ENCODE measurements around the gene RAPGEF3. TPM values are rescaled to one million over a fixed set of nuclear protein-coding genes. Genes with fewer than 3 reads are reported as not detected.

Gene RAPGEF3
- total RNA-seq, 2 donors from 2014 or later, result 11.4 to 19.6 TPM

- H3K4me3 Mint-ChIP-seq, result no peak overlapping the region
These were observed 17.9 kb upstream of the RAPGEF3 start for GRCh38 chr12:47776471-47777143.

GRCh38 chr12:47775100-47775911, 16.6 kb upstream of the RAPGEF3 start:
- no peaks in the 10 kb centered on the region for H3K4me1 ChIP-seq (ENCODE audit: control insufficient read depth, insufficient read depth, low read length)
- no peak overlapping the region for H3K9ac ChIP-seq (ENCODE audit: extremely low read depth, low read length, poor library complexity, severe bottlenecking)
- no peaks in the 10 kb centered on the region for H3K9me3 ChIP-seq (ENCODE audit: control insufficient read depth, low read length)
- H3K27me3 ChIP-seq (ENCODE audit: control insufficient read depth, insufficient read depth, low read length, poor library complexity, severe bottlenecking), result peaks cover 7% of the 10 kb centered on the region
- Mint-ChIP-seq H3K27ac (peak overlapping the region; percentile 26), H3K4me1 (peaks cover 18% of the 10 kb centered on the region), H3K9me3 (no peaks in the 10 kb centered on the region), H3K4me3 (no peak overlapping the region), H3K36me3 (ENCODE audit: low read depth) (no peaks in the 10 kb centered on the region), H3K27me3 (ENCODE audit: insufficient read depth) (peaks cover 15% of the 10 kb centered on the region)
- H3K36me3 ChIP-seq (ENCODE audit: control insufficient read depth, insufficient read depth, low read length), result no peaks in the 10 kb centered on the region
- WGBS, 2 experiments (ENCODE audit: insufficient coverage in 1 of 2, insufficient read length in 1 of 2), result 91 to 95% methylated on average over 7 to 10 of the region's 10 CpGs
- TF ChIP-seq CTCF (conservative IDR thresholded peaks at IDR 0.05), result no peak
- no peak overlapping the region for H3K27ac ChIP-seq (ENCODE audit: low read depth, low read length)
- no peak for DNase-seq
- no peak overlapping the region for H3K4me3 ChIP-seq (ENCODE audit: low read length)

More at GRCh38 chr12:47776471-47777143, 17.9 kb upstream of the RAPGEF3 start:
- H3K9me3 Mint-ChIP-seq, result no peaks in the 10 kb centered on the region
- no peak overlapping the region for H3K9ac ChIP-seq (ENCODE audit: extremely low read depth, low read length, poor library complexity, severe bottlenecking)
- no peak for TF ChIP-seq CTCF (conservative IDR thresholded peaks at IDR 0.05)
- DNase-seq, result no peak
- 90 to 96% methylated on average over 4 to 5 of the region's 5 CpGs for WGBS, 2 experiments (ENCODE audit: insufficient coverage in 1 of 2, insufficient read length in 1 of 2)
- no peak overlapping the region for H3K27ac ChIP-seq (ENCODE audit: low read depth, low read length)
- H3K36me3 Mint-ChIP-seq (ENCODE audit: low read depth), result no peaks in the 10 kb centered on the region
- H3K27ac Mint-ChIP-seq, result peak overlapping the region; percentile 70
- no peaks in the 10 kb centered on the region for H3K36me3 ChIP-seq (ENCODE audit: control insufficient read depth, insufficient read depth, low read length)
- no peaks in the 10 kb centered on the region for H3K4me1 ChIP-seq (ENCODE audit: control insufficient read depth, insufficient read depth, low read length)
- H3K9me3 ChIP-seq (ENCODE audit: control insufficient read depth, low read length), result no peaks in the 10 kb centered on the region
- peaks cover 18% of the 10 kb centered on the region for H3K4me1 Mint-ChIP-seq
- H3K4me3 ChIP-seq (ENCODE audit: low read length), result no peak overlapping the region
- peaks cover 15% of the 10 kb centered on the region for H3K27me3 Mint-ChIP-seq (ENCODE audit: insufficient read depth)
- H3K27me3 ChIP-seq (ENCODE audit: control insufficient read depth, insufficient read depth, low read length, poor library complexity, severe bottlenecking), result peaks cover 7% of the 10 kb centered on the region

DNA sequence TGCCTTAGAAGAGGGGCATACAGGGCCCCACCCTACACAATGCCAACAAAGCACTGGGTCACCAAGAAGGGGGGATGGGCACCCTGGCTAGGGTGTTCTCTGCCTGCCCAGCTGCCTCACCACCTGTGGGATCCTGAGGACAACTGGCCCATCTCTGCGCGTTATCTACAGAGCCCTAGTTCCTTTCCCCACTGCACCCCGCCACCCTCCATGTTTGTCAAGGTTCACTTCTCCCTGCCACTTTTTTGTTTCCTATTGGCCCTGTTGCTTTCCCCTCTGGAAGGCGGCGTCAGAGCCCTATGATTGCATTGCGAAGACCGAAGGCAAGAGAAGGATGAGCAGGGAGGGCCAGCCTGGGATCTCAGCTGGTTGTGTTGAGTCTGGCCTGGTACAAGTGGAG, 16.0 kb upstream of the RAPGEF3 start:
- Histone ChIP-seq H3K36me3 (ENCODE audit: control insufficient read depth, insufficient read depth, low read length) (no peaks in the 10 kb centered on the region), H3K27me3 (ENCODE audit: control insufficient read depth, insufficient read depth, low read length, poor library complexity, severe bottlenecking) (peaks cover 7% of the 10 kb centered on the region), H3K9ac (ENCODE audit: extremely low read depth, low read length, poor library complexity, severe bottlenecking) (no peak overlapping the region), H3K9me3 (ENCODE audit: control insufficient read depth, low read length) (no peaks in the 10 kb centered on the region), H3K4me3 (ENCODE audit: low read length) (no peak overlapping the region), H3K27ac (ENCODE audit: low read depth, low read length) (no peak overlapping the region), H3K4me1 (ENCODE audit: control insufficient read depth, insufficient read depth, low read length) (no peaks in the 10 kb centered on the region)
- TF ChIP-seq CTCF (conservative IDR thresholded peaks at IDR 0.05), result no peak
- peaks cover 15% of the 10 kb centered on the region for H3K27me3 Mint-ChIP-seq (ENCODE audit: insufficient read depth)
- no peak overlapping the region for H3K27ac Mint-ChIP-seq
- no peaks in the 10 kb centered on the region for H3K36me3 Mint-ChIP-seq (ENCODE audit: low read depth)
- WGBS, 2 experiments (ENCODE audit: insufficient coverage in 1 of 2, insufficient read length in 1 of 2), result 98% methylated on average over 7 of the region's 7 CpGs
- no peak for DNase-seq
- H3K4me3 Mint-ChIP-seq, result peak overlapping the region; percentile 72
- peaks cover 18% of the 10 kb centered on the region for H3K4me1 Mint-ChIP-seq
- H3K9me3 Mint-ChIP-seq, result no peaks in the 10 kb centered on the region

All from endodermal cell (in vitro differentiated cells).